AG04449 (cell line): ENCODE data around the gene ZKSCAN4.

Source experiments
- CTCF ChIA-PET: fragments of 350-600 bp; formaldehyde crosslinking; extraction: SDS; loops from one replicate; lab custom pipeline; 2021; ENCODE audit warnings: antibody characterized with exemption; lab: Yijun Ruan, JAX
- POLR2A ChIA-PET: fragments of 400-600, 350-600 bp; formaldehyde crosslinking; extraction: SDS; loops from one replicate; lab custom pipeline; 2020; ENCODE audit warnings: antibody characterized with exemption, inconsistent platforms; lab: Yijun Ruan, JAX
- DNase-seq: peaks from one replicate; pipeline ENCODE4 v3.0.0-alpha.2; 2010; ENCODE audit warnings: low read depth, low spot score
- H3K4me3 ChIP-seq: 2 replicates; pipeline ENCODE4 v1.5.1; 2011; ENCODE audit warnings: low read depth, mild to moderate bottlenecking, control low read depth, low read length
- TF ChIP-seq, protein P1 (sequence below): IDR thresholded peaks from one replicate; pipeline ENCODE4 v1.5.1; 2011; ENCODE audit warnings: mild to moderate bottlenecking, moderate library complexity, low read length, control low read depth, inconsistent platforms; ENCODE audit not compliant: insufficient read depth; ENCODE audit errors: missing control alignments

The ZKSCAN4 gene

DNA sequence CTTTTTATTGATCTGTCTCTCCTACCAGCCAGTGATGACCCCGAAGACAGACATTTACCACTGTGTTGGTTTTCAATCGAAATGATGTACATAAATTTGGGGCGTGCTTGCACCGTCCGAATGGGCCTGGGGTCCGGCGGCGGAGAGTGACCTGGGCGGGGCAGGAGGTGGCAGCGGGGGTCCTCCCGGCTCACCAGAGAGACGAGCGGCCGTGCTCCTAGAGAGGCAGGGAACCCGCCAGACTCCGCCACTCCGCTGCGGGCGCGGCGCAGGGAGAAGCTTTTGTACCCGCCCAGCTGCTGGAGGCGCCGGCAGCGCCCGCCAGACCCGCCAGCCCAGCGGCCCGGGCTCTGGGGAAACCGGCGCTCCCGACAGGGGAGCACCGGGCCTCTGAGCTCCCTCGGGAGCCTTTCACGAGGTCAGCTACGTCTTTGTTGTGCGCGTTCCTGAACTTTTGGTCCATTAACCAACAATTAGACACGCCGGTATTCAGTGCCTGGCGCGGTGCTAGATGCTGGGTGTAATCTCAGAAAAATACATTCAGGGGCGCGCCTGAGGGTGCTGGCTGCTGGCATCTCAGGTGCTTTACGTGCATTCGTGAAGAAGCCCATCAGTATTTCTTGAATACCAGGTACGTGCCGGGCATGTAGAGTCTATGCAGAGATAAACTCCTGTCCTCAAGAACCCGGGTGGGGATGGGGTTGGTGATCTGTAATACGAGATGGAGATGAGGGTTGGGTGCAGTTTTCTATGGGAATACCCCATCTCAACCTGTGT lies 29.4 kb upstream of the ZKSCAN4 start, which contains the start of gene PGBD1:
Gene PGBD1, plus strand, starts transcription at position 285 of the 777 bp plus-strand sequence. CDS start 2,242 bp downstream, outside the sequence.
- TF ChIP-seq, protein P1, sequence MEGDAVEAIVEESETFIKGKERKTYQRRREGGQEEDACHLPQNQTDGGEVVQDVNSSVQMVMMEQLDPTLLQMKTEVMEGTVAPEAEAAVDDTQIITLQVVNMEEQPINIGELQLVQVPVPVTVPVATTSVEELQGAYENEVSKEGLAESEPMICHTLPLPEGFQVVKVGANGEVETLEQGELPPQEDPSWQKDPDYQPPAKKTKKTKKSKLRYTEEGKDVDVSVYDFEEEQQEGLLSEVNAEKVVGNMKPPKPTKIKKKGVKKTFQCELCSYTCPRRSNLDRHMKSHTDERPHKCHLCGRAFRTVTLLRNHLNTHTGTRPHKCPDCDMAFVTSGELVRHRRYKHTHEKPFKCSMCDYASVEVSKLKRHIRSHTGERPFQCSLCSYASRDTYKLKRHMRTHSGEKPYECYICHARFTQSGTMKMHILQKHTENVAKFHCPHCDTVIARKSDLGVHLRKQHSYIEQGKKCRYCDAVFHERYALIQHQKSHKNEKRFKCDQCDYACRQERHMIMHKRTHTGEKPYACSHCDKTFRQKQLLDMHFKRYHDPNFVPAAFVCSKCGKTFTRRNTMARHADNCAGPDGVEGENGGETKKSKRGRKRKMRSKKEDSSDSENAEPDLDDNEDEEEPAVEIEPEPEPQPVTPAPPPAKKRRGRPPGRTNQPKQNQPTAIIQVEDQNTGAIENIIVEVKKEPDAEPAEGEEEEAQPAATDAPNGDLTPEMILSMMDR, result no peak
- H3K4me3 ChIP-seq, result peak within 1 kb of the TSS; percentile 71
- ChIA-PET POLR2A (interaction anchor here (0.6 to 1.8 kb wide), 6 partner anchors 12 to 157 kb away, joined by 3 to 11 read pairs (median 4); partner anchors contain the start of genes ZKSCAN4, ZSCAN16 and ZSCAN26), CTCF (interaction anchor here (0.9 to 1.6 kb wide), 4 partner anchors 9 to 14 kb away, joined by 3 to 4 read pairs (median 3); no protein-coding TSS in a partner anchor)
- peak; percentile 9 for DNase-seq

DNA sequence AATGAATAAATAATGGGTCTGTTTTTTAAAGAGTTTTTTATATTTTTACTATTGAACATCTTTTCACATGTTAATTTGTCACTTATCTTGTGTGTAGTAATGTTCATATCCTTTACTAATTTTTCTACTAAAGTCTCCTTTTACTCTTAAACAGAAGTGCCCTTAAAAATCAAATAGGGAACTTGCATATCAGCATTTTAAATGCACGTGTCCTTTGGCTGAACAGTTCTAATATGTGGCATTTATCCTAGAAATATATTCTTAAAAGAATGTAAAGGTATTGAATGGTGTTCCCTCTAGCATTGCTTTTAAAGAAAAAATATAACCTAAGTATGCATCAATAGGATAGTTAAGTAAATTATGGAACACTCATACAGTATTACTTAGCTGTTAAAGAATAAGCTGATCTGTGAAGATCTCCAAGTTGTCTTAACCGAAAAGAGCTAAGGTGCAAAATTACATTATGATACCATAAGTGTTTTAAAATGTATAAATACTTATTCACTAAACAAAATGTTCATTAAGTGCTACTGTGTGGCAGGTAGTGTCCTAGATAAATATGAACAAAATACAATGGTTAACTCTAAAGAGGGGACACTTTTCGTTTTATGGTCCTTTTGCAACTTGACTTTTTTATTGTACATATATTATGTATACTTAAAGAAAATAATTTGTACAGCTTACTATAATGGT lies 28.7 kb upstream of the ZKSCAN4 start:
- ChIA-PET CTCF (interaction anchor here (0.9 to 1.6 kb wide), 4 partner anchors 9 to 13 kb away, joined by 3 to 4 read pairs (median 3); no protein-coding TSS in a partner anchor), POLR2A (interaction anchor here (0.7 to 1.8 kb wide), 4 partner anchors 11 to 75 kb away, joined by 3 to 11 read pairs (median 6); partner anchors contain the start of genes ZKSCAN4 and ZSCAN26)
- DNase-seq, result no peak
- TF ChIP-seq, protein P1, result no peak
- peak overlapping the region; percentile 71 for H3K4me3 ChIP-seq

DNA sequence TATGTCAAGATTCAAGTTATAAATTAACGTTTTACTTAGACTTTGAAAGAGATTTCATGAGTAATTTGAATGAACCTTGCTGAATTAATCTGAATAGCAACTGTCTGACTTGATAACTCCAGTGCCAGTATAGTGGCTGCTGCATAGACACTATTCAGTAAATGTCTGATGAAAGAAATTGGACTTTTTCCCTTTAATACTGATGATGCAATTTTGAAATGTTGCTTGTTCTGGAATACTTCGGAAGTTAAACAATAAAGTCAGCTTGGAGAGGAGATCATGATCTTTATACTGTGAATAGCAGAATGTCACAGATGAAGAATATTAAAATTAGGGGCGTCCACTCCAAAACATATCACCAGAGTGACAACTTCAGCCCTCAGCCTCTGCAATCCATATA lies 25.7 kb upstream of the ZKSCAN4 start:
- DNase-seq, result no peak
- H3K4me3 ChIP-seq, result no peak overlapping the region
- ChIA-PET POLR2A (no interaction called here), CTCF (no interaction called here)
- TF ChIP-seq, protein P1, result no peak

DNA sequence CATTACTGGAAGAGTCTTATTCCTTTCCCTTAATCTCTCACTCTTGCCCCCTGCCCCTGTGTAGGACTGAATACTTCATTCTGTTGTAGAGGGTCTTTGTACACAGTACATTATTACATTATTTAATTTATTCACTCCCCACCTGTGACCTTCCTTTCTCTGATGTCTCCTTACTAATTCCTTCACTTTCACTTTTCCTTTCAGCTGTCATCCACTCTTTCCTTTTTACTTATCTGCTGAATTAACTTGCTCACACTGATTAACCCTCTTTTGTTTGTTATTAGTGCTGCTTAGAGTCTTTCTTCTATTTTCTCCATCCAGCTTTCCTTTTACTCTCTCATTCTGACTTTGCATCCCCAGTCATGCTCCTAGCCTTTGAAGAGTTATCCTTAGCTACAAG lies 22.8 kb upstream of the ZKSCAN4 start:
- CTCF ChIA-PET, result interaction anchor here (1.6 kb wide), 1 partner anchor 81 kb away, joined by 3 read pairs; no protein-coding TSS in a partner anchor
- H3K4me3 ChIP-seq, result no peak overlapping the region
- TF ChIP-seq, protein P1, result no peak
- POLR2A ChIA-PET, result no interaction called here
- no peak for DNase-seq

DNA sequence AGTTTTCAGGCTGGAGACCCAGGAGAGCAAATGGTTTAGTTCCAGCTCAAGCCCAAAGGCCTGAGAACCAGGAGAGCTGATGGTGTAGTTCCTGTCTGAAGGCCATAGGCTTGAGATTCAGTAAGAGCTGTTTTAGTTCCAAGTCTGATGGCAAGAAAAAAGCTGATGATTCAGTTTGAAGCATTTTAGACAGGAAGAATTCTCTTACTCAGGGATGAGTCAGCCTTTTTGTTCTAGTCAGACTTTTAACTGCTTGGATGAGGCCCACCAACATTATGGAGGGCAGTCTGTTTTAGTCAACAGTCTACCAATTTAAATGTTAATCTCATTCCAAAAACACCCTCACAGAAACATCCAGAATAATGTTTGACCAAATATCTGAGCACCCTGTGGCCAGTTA lies 17.4 kb upstream of the ZKSCAN4 start:
- POLR2A ChIA-PET, result interaction anchor here (0.5 to 1.1 kb wide), 4 partner anchors 12 to 1091 kb away, joined by 3 to 6 read pairs (median 4); partner anchors contain the start of genes PGBD1 and ZKSCAN4
- CTCF ChIA-PET, result no interaction called here
- TF ChIP-seq, protein P1, result no peak
- H3K4me3 ChIP-seq, result no peak overlapping the region
- DNase-seq, result peak; percentile 69
